ENCODE measurements around the gene LRRC75A. TPM values are rescaled to one million over a fixed set of nuclear protein-coding genes. Genes with fewer than 3 reads are reported as not detected.

LRRC75A gene
- total RNA-seq, 1 donor from 2014 or later, result 1.7 TPM

DNA sequence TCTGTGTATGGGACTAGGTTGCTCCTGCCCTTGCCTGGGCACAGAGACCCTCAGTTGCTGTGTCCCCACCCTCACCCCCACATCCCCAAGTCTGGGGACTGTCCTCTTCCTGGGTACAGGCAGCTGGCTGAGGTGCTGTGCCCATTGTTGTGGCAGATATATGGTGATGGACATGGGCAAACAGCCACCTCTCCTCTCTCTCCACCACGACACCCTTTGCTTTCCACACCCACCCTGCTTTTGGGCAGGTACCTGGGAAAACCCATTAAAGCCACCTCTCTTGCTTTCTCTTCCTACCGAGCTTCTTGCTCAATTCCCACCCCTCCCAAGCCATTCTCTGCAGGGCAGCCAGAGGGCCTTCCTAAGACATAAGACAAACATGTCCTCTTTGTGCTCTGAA is 54.9 kb downstream of the LRRC75A start:
- TF ChIP-seq POLR2A (IDR thresholded peaks at IDR 0.05), result no peak
- TF ChIP-seq, protein P1, sequence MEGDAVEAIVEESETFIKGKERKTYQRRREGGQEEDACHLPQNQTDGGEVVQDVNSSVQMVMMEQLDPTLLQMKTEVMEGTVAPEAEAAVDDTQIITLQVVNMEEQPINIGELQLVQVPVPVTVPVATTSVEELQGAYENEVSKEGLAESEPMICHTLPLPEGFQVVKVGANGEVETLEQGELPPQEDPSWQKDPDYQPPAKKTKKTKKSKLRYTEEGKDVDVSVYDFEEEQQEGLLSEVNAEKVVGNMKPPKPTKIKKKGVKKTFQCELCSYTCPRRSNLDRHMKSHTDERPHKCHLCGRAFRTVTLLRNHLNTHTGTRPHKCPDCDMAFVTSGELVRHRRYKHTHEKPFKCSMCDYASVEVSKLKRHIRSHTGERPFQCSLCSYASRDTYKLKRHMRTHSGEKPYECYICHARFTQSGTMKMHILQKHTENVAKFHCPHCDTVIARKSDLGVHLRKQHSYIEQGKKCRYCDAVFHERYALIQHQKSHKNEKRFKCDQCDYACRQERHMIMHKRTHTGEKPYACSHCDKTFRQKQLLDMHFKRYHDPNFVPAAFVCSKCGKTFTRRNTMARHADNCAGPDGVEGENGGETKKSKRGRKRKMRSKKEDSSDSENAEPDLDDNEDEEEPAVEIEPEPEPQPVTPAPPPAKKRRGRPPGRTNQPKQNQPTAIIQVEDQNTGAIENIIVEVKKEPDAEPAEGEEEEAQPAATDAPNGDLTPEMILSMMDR (IDR thresholded peaks at IDR 0.05), result no peak
- H3K27me3 ChIP-seq, result no peaks in the 10 kb centered on the region
- no peak overlapping the region for H3K27ac ChIP-seq
- H3K4me1 ChIP-seq, result peaks cover 36% of the 10 kb centered on the region
- intact Hi-C loops (cut with DNase I), result loop anchor here (10.0 kb wide), 1 partner anchor 152 kb away; no protein-coding TSS in a partner anchor
- H3K9me3 ChIP-seq, result no peaks in the 10 kb centered on the region
- DNase-seq (ENCODE audit: extremely low spot score in 2 of 2), result no peak
- no peak overlapping the region for H3K4me3 ChIP-seq
- peaks cover 0 to 13% of the 10 kb centered on the region in 2 donors for H3K36me3 ChIP-seq

- Histone ChIP-seq H3K9me3 (no peaks in the 10 kb centered on the region), H3K27me3 (no peaks in the 10 kb centered on the region), H3K4me3 (no peak overlapping the region), H3K4me1 (peaks cover 27% of the 10 kb centered on the region), H3K27ac (no peak overlapping the region), H3K36me3 (peaks cover 0 to 5% of the 10 kb centered on the region in 2 donors)
- intact Hi-C loops (cut with DNase I), result loop anchor here (10.0 kb wide), 1 partner anchor 151 kb away; no protein-coding TSS in a partner anchor
- TF ChIP-seq POLR2AphosphoS5 (IDR thresholded peaks at IDR 0.05; ENCODE audit: insufficient read depth in 1 of 2, low read depth in 1 of 2), result no peak
- TF ChIP-seq POLR2A (IDR thresholded peaks at IDR 0.05), result no peak
- TF ChIP-seq, protein P1 (IDR thresholded peaks at IDR 0.05), result no peak
- DNase-seq (ENCODE audit: extremely low spot score in 2 of 2), result no peak
Observed at GRCh38 chr17:16435925-16436886, 55.8 kb downstream of the LRRC75A start.

DNA sequence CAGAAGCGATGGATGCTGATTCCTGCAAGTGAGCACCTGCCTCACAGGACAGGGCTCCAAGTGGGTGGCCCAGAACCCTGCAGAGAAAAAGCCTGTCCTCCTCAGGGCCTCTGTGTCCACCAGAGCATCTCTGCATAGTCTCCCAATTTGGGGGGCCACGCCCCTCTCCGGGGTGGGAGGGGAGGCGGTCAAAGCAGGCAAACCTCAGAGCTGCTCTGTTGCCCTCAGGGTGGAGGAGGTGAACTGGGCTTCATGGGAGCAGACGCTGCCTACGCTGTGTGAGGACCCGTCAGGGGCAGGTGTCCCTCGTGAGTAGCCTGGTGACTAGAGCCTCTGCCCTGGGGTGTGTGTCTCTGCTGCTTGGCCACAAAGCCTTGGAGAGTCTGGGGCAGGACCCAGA is 57.3 kb downstream of the LRRC75A start:
- H3K27ac ChIP-seq, result no peak overlapping the region
- H3K36me3 ChIP-seq, result no peaks in the 10 kb centered on the region
- no peaks in the 10 kb centered on the region for H3K9me3 ChIP-seq
- TF ChIP-seq POLR2A (IDR thresholded peaks at IDR 0.05) (no peak), POLR2AphosphoS5 (IDR thresholded peaks at IDR 0.05; ENCODE audit: insufficient read depth in 1 of 2, low read depth in 1 of 2) (no peak)
- TF ChIP-seq, protein P1 (IDR thresholded peaks at IDR 0.05), result no peak
- intact Hi-C loops (cut with DNase I), result loop anchor here (10.0 kb wide), 1 partner anchor 150 kb away; no protein-coding TSS in a partner anchor
- peaks cover 12% of the 10 kb centered on the region for H3K4me1 ChIP-seq
- H3K27me3 ChIP-seq, result no peaks in the 10 kb centered on the region
- no peak for DNase-seq (ENCODE audit: extremely low spot score in 2 of 2)
- H3K4me3 ChIP-seq, result no peak overlapping the region

DNA sequence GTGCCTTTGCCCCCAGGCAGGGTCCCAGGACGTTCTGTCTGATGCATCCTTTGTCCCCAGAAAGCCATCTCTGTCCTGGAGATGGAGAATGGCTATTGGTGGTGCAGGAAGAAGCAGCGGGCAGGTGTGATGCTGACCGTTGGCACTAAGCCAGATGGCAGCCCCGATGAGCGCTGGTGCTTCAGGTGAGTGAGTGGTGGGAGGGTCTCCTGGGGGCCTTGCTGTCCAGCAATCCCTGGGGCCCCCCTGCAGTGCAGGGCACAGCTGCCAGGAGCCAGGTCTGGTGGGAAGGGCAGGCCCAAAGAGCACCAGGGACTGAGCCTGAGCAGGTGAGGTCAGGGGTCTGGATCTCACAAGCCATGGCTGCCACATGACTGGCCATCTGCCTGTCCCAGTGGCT is 58.5 kb downstream of the LRRC75A start:
- intact Hi-C loops (cut with DNase I), result loop anchor here (10.0 kb wide), 1 partner anchor 149 kb away; no protein-coding TSS in a partner anchor
- Histone ChIP-seq H3K9me3 (no peaks in the 10 kb centered on the region), H3K4me3 (no peak overlapping the region), H3K27me3 (no peaks in the 10 kb centered on the region), H3K36me3 (peaks cover 0 to 6% of the 10 kb centered on the region in 2 donors), H3K27ac (no peak overlapping the region), H3K4me1 (peaks cover 7% of the 10 kb centered on the region)
- TF ChIP-seq, protein P1 (IDR thresholded peaks at IDR 0.05), result no peak
- TF ChIP-seq POLR2A (IDR thresholded peaks at IDR 0.05), result no peak
- no peak for TF ChIP-seq POLR2AphosphoS5 (IDR thresholded peaks at IDR 0.05; ENCODE audit: insufficient read depth in 1 of 2, low read depth in 1 of 2)
- DNase-seq (ENCODE audit: extremely low spot score in 2 of 2), result no peak

DNA sequence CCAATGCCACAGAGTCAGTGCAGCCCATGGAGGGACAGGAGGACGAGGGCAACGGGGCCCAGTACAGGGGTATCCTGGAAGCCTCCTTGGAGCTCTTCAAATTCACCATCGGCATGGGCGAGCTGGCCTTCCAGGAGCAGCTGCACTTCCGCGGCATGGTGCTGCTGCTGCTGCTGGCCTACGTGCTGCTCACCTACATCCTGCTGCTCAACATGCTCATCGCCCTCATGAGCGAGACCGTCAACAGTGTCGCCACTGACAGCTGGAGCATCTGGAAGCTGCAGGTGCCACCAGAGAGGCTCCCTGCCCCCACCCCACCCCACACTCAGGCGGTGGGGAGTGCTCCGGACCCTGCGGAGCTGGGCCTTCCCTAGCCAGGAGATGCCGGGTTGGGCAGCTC is 60.0 kb downstream of the LRRC75A start:
- peak in 1 of 2 donors; percentile 77 for DNase-seq (ENCODE audit: extremely low spot score in 2 of 2)
- Histone ChIP-seq H3K4me3 (no peak overlapping the region), H3K9me3 (no peaks in the 10 kb centered on the region), H3K27me3 (no peaks in the 10 kb centered on the region), H3K4me1 (no peaks in the 10 kb centered on the region), H3K27ac (no peak overlapping the region), H3K36me3 (peaks cover 0 to 11% of the 10 kb centered on the region in 2 donors)
- no peak for TF ChIP-seq POLR2A (IDR thresholded peaks at IDR 0.05)
- no peak for TF ChIP-seq POLR2AphosphoS5 (IDR thresholded peaks at IDR 0.05; ENCODE audit: insufficient read depth in 1 of 2, low read depth in 1 of 2)
- TF ChIP-seq, protein P1 (IDR thresholded peaks at IDR 0.05), result no peak
- intact Hi-C loops (cut with DNase I), result loop anchor here (10.0 kb wide), 1 partner anchor 147 kb away; no protein-coding TSS in a partner anchor

All from vagina (tissue), 2 donors.